Measurements from ENCODE around the gene YY1. TPM values are rescaled to one million over a fixed set of nuclear protein-coding genes. Genes with fewer than 3 reads are reported as not detected.
"Not testable (repeated sequence)": the region's sequence is repeated elsewhere in the genome, so short reads cannot be mapped to it uniquely, and the experiment has no call there.

The YY1 gene
- polyA plus RNA-seq, 2 of the 4 experiments (the other 2 are of a cell fraction): 58.4 to 65.8 TPM

DNA sequence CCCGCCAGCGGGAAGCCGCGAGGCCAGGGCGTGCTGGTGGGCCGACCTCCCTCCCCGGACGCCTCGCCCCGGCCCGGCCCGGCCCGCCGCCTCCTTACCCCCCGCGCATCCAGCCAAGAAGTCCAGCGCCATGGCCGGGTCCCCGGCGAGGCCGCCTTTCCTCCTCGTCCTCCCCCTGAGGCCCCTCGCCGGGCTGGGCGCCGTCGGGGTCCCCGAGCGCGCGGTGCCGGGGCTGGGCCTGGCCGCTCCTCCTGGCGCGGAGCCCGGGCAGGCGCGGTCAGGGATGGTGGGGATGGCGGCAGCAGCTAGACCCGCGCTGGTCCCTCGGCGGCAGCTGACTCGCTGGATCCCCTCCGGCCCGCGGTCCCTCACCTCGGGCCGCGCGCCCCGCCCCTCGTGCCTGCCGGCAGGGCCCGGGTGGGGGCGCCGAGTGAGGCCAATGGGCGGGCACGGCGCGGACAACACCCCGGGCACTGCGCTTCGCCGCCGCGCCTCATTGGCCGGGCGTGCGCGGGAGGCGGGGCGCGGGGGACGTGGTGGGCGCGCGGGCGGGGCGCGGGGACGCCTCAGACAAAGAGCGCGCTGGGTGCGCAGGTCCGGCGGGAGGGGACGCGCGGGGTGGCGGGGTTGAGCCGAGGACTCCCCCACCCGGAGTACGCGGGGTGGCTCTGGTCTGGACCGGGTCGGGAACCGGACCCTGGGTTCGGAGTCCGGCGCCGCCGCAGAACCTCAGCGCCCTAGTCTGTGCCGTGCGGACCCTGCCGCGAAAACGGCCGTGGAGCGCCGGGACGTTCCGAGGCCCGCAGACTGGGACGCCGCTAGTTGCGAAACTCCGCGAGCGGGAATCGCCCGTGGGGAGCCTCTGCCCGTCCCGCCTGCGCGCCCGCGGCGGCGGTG, 67.4 kb downstream of the YY1 start, which contains the start of gene SLC25A29 (continued):
- TF ChIP-seq, protein P1, sequence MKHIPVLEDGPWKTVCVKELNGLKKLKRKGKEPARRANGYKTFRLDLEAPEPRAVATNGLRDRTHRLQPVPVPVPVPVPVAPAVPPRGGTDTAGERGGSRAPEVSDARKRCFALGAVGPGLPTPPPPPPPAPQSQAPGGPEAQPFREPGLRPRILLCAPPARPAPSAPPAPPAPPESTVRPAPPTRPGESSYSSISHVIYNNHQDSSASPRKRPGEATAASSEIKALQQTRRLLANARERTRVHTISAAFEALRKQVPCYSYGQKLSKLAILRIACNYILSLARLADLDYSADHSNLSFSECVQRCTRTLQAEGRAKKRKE (CRISPR knock-in tag; IDR thresholded peaks at IDR 0.05; ENCODE audit: low read depth): no peak

DNA sequence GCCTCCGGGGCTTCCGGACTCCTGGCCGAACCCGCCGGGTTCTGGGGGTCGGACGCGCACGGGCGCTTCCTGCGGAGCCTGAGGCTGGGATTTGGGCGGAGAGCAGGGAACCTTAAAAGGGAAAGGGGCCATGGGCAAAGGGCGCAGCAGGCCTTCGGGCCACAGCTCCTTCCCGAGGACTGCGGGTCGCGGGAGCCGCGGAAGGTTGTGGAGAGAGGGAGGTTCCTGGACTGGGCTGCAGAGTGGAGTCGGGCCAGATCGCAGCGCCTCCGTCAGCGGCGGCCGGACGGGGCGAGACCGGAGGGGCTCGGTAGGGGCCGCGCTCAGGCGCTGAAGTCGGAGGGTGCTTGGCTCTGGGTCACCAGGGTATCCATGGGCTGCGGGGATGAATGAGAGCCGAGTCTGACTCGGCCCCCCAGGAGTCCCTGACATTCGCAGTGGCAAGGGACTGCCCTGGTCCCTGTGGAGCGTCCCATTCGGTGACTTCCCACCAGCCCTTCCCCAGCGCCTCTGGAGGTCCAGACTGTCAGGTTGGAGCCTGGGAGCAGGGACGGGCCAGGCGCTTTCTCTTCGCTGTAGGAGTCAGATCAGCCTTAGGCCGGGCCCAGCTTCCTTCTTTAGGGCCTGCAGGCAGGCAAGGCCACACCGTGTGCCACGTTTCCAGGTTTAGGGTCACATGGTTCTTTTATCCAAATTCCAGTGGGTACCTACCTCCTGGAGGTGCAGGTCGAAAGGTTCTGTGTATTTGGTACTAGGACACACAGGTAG, 68.2 kb downstream of the YY1 start:
- TF ChIP-seq RNF2 (IDR thresholded peaks at IDR 0.05; ENCODE audit: borderline replicate concordance, low read depth): peak; percentile 88; the same call in 1 of the 2 replicates
- peak in 1 of 2 experiments; percentile 1; a peak in 1 of 4 replicates for TF ChIP-seq CEBPB (IDR thresholded peaks at IDR 0.05)
- no peak for TF ChIP-seq BHLHE40 (IDR thresholded peaks at IDR 0.05; ENCODE audit: low read depth, low read length)
- Histone ChIP-seq H3K4me3 (peak overlapping the region; percentile 88), H3K27ac (peak overlapping the region; percentile 68 to 91), H3K4me2 (peak overlapping the region; percentile 99), H3K9me3 (no peaks in the 10 kb centered on the region), H3K4me1 (peaks cover 29% of the 10 kb centered on the region)
- ATAC-seq (peak in 1 of 2 experiments; percentile 0; a peak in 3 of 6 replicates), FAIRE-seq (no peak), DNase-seq (ENCODE audit: low read depth in 1 of 2, low spot score in 1 of 2) (no peak)
- ChIA-PET POLR2A (no interaction called here), CTCF (interaction anchor here (0.6 to 2.8 kb wide), 4 partner anchors 12 to 1415 kb away, joined by 3 to 9 read pairs (median 4); partner anchors contain the start of gene SLC25A47)
- 81% methylated on average over 36 of the region's 49 CpGs for WGBS (ENCODE audit: missing lambda C conversion rate)

DNA sequence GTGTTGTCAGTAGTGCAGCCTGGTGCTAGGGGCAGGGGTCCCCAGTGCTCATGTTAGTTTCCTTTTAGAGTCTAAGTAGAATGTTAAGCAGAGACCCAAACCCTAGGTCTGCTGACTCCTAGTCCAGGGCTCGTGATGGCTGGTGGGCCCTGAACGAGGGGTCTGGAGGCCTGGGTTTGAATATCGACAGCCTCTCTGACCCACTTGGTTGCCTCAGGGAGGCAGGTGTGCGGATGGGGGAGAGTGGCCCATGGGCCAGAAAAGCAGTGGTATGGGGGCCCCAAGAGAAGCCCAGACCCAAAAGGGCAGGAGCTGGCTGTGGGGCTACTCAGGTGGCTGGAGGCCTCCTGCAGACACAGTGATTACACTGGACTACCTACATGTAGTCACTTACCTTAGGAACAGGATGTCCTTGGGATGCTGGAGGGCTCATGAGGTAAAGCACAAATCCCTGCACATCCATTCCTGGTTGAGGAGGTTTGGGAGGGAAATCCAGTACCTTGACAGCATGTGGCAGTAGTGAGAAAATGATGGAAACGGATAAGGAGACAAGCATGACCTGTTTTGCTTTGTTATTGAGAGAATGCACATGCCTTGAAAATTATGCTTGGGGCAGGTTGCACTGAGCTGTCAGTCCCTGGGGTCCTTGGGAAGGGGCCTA, 69.0 kb downstream of the YY1 start:
- WGBS (ENCODE audit: missing lambda C conversion rate): 84% methylated on average over 5 of the region's 5 CpGs
- TF ChIP-seq CHD4 (IDR thresholded peaks at IDR 0.05; ENCODE audit: borderline replicate concordance): no peak
- no peak for TF ChIP-seq POLR2A (IDR thresholded peaks at IDR 0.05; ENCODE audit: low read length)
- TF ChIP-seq, protein P2, sequence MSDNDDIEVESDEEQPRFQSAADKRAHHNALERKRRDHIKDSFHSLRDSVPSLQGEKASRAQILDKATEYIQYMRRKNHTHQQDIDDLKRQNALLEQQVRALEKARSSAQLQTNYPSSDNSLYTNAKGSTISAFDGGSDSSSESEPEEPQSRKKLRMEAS (IDR thresholded peaks at IDR 0.05): peak; percentile 52; the same call in 1 of the 2 replicates
- no peak for TF ChIP-seq HOXB13 (CRISPR knock-in tag; IDR thresholded peaks at IDR 0.05; ENCODE audit: low read depth)
- TF ChIP-seq, protein P3, sequence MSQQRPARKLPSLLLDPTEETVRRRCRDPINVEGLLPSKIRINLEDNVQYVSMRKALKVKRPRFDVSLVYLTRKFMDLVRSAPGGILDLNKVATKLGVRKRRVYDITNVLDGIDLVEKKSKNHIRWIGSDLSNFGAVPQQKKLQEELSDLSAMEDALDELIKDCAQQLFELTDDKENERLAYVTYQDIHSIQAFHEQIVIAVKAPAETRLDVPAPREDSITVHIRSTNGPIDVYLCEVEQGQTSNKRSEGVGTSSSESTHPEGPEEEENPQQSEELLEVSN (IDR thresholded peaks at IDR 0.05; ENCODE audit: borderline replicate concordance, low read depth): peak; percentile 56
- TF ChIP-seq PHF8 (IDR thresholded peaks at IDR 0.05; ENCODE audit: borderline replicate concordance, low read depth): no peak
- no peak for TF ChIP-seq HOXB5 (CRISPR knock-in tag; IDR thresholded peaks at IDR 0.05)
- peak; percentile 30 to 43 for DNase-seq (ENCODE audit: low read depth in 1 of 2, low spot score in 1 of 2)
- POLR2A ChIA-PET: no interaction called here
- no peak overlapping the region for H3K4me3 ChIP-seq
- no peak overlapping the region for H3K27ac ChIP-seq
- peaks cover 23% of the 10 kb centered on the region for H3K4me1 ChIP-seq
- no peak for FAIRE-seq
- peak overlapping the region; percentile 99; the same call in 1 of the 3 replicates for H3K4me2 ChIP-seq
- no peak for ATAC-seq
- CTCF ChIA-PET: interaction anchor here (0.6 to 2.8 kb wide), 6 partner anchors 9 to 1414 kb away, joined by 3 to 9 read pairs (median 4); no protein-coding TSS in a partner anchor
- H3K9me3 ChIP-seq: no peaks in the 10 kb centered on the region

DNA sequence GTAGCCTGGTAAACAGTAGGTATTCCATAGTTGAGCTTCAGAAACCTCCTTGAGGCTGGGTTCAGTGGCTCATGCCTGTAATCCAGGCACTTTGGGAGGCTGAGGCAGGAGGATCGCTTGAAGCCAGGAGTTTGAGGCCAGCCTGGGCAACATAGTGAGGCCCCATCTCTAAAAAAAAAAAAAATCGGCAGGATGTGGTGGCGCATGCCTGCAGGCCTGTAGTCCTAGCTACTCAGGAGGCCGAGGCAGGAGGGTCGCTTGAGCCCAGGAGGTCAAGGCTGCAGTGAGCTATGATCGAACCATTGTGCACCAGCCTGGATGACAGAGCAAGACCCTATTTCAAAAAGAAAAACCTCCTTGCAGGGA, 69.5 kb downstream of the YY1 start:
- peaks cover 21% of the 10 kb centered on the region for H3K4me1 ChIP-seq
- H3K27ac ChIP-seq; H3K9me3 ChIP-seq; H3K4me2 ChIP-seq; ATAC-seq; FAIRE-seq; POLR2A ChIA-PET; H3K4me3 ChIP-seq; DNase-seq (ENCODE audit: low read depth in 1 of 2, low spot score in 1 of 2): not testable (repeated sequence)
- WGBS (ENCODE audit: missing lambda C conversion rate): 90% methylated on average over 6 of the region's 6 CpGs
- CTCF ChIA-PET: interaction anchor here (0.6 to 2.8 kb wide), 6 partner anchors 9 to 72 kb away, joined by 3 to 9 read pairs (median 4); no protein-coding TSS in a partner anchor

Data from A549 (cell line).